GM12878 (cell line): Measurements from ENCODE around the gene LRRC30.

Experiments used
- EP300 ChIP-seq, 2 experiments: fragments of 150-350 bp in 1 of 2; IDR thresholded peaks; 2 replicates each; pipeline ENCODE4 v1.6.1; 2011 to 2012; ENCODE audit warnings: low read depth in 2 of 2, low read length in 2 of 2, borderline replicate concordance in 1 of 2, improper control_type of control experiment in 1 of 2, inconsistent platforms in 1 of 2; ENCODE audit not compliant: control insufficient read depth in 1 of 2
- MXI1 ChIP-seq: fragments of 150-350 bp; IDR thresholded peaks from 2 replicates; pipeline ENCODE4 v1.6.1; 2011; ENCODE audit warnings: low read depth, mild to moderate bottlenecking, inconsistent platforms, low read length, improper control_type of control experiment
- RELA ChIP-seq: fragments of 450-650 bp; IDR thresholded peaks from 2 replicates; pipeline ENCODE4 v1.8.0; 2014; ENCODE audit warnings: borderline replicate concordance; ENCODE audit not compliant: partially characterized antibody
- SP1 ChIP-seq: IDR thresholded peaks from one replicate; pipeline ENCODE4 v1.6.1; 2011; ENCODE audit warnings: low read depth, low read length

GRCh38 chr18:7242926-7243325, 12.0 kb downstream of the LRRC30 start:
- TF ChIP-seq RELA: no peak
- no peak for TF ChIP-seq EP300 (IDR thresholded peaks at IDR 0.05; ENCODE audit: borderline replicate concordance in 1 of 2, control insufficient read depth in 1 of 2, low read depth in 2 of 2, low read length in 2 of 2)
- TF ChIP-seq SP1: no peak
- no peak for TF ChIP-seq MXI1
